ENCODE measurements around the gene ZNF518B. TPM values are rescaled to one million over a fixed set of nuclear protein-coding genes. Genes with fewer than 3 reads are reported as not detected.
"Not testable (repeated sequence)": the region's sequence is repeated elsewhere in the genome, so short reads cannot be mapped to it uniquely, and the experiment has no call there.

The ZNF518B gene
- total and polyA plus RNA-seq, 10 of the 15 experiments (the other 5 are each of a cell fraction or from before 2014, with no cell fraction given): 2.7 to 20.5 (median 9.2) TPM

DNA sequence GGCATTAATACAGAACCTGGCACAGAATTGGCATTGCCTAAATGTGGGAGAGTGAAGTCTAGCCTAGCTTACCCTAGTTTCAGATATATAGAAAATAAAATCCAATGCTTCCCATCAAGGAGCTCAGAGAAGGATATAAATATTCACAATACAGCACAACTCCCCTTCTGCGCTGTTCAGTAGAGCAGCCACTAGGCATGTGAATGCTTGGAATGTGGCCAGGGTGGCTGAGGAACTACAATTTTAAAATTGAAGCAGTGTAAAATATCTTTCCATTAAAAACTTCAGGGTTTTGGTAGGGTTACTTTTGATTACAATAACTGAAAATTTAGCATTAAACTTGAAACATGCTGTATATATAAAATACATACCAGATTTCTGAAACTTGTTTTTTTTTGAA is 19.5 kb downstream of the ZNF518B start (continued):
- no peak for TF ChIP-seq FOS (IDR thresholded peaks at IDR 0.05; ENCODE audit: borderline replicate concordance, extremely low read depth, insufficient read length)

DNA sequence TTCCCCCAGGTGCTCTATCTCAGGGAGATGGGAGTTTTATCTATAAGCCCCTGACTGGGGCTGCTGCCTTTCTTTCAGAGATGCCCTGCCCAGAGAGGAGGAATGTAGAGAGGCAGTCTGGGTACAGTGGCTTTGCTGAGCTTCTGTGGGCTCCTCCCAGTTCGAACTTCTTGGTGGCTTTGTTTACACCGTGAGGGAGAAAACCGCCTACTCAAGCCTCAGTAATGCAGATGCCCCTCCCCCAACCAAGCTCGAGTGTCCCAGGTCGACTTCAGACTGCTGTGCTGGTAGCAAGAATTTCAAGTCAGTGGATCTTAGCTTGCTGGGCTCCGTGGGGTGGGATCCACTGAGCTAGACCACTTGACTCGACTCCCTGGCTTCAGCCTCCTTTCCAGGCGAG is 29.5 kb downstream of the ZNF518B start:
- H4K20me1 ChIP-seq (ENCODE audit: control insufficient read depth, insufficient read depth); ATAC-seq; FAIRE-seq; H3K27ac ChIP-seq (ENCODE audit: control insufficient read depth, insufficient read depth); BruUV-seq (replicated peaks); RAD21 ChIA-PET (ENCODE audit: unreplicated experiment); in situ Hi-C loops (cut with MboI); H3K4me3 ChIP-seq; H3K4me2 ChIP-seq (ENCODE audit: control insufficient read depth, insufficient read depth); DNase-seq (ENCODE audit: low read depth, low spot score); H3K9ac ChIP-seq (ENCODE audit: control insufficient read depth, insufficient read depth, low read length); POLR2A ChIA-PET; H3K79me2 ChIP-seq (ENCODE audit: control insufficient read depth, insufficient read depth, low read length); H3K9me3 ChIP-seq (replicated peaks; ENCODE audit: control insufficient read depth, insufficient read depth, low read length); H3K4me1 ChIP-seq (ENCODE audit: control insufficient read depth, insufficient read depth, low read length); H3K27me3 ChIP-seq (replicated peaks in 1 of 2; ENCODE audit: control insufficient read depth in 2 of 2, insufficient read depth in 2 of 2, low read length in 1 of 2); intact Hi-C loops (cut with micrococcal nuclease; ENCODE audit: unreplicated experiment); H2AFZ ChIP-seq (ENCODE audit: control insufficient read depth, low read depth, low read length); H3K36me3 ChIP-seq (ENCODE audit: control insufficient read depth in 2 of 2, insufficient read depth in 2 of 2, low read length in 1 of 2): not testable (repeated sequence)
- WGBS (ENCODE audit: insufficient coverage, insufficient replicate concordance, low lambda C conversion rate, missing lambda C conversion rate): 33% methylated on average over 8 of the region's 8 CpGs
- SMC1A ChIA-PET (ENCODE audit: uncharacterized antibody, unreplicated experiment): interaction anchor here (0.9 kb wide), 1 partner anchor 12 kb away, joined by 3 read pairs; no protein-coding TSS in a partner anchor
- CTCF ChIA-PET: interaction anchor here (0.9 to 1.5 kb wide), 2 partner anchors 17 to 24 kb away, joined by 3 read pairs; no protein-coding TSS in a partner anchor

DNA sequence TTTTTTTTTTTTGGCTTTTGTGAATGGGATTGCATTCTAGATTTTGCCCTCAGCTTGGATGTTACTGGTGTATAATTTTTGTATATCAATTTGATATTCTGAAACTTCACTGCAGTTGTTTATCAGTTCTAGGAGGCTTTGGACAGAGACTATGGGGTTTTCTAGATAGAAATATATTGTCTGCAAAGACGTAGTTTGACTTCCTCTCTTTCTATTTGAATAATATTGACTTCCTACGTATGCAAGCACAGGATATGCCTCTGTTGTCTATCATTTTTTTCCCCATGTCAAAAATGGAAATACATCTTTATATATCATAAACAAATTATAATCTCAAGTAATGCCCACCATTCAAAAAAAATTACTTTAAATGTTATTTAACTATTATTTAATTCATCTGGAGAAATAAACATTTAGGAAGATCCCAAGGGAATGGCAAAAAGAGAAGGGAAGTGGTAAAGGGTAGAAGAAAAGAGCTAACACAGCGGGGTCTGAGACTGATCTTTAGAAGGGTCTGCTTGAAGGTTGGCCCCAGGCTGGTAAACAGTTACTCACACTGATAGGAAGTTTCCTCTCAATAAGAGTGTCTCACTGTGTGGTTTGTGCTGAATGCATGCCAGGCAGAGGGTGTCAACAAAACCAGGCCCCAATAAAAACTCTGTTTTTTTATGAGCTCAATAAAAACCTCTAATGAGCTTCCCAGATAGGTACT is 35.7 kb downstream of the ZNF518B start:
- intact Hi-C loops (cut with micrococcal nuclease; ENCODE audit: unreplicated experiment) (no loop called here), in situ Hi-C loops (cut with MboI) (no loop called here)
- no peak overlapping the region for H3K27ac ChIP-seq (ENCODE audit: control insufficient read depth, insufficient read depth)
- CTCF ChIA-PET: interaction anchor here (0.6 to 1.2 kb wide), 2 partner anchors 17 to 289 kb away, joined by 3 to 4 read pairs; no protein-coding TSS in a partner anchor
- no peak overlapping the region for H3K9ac ChIP-seq (ENCODE audit: control insufficient read depth, insufficient read depth, low read length)
- H3K4me1 ChIP-seq (ENCODE audit: control insufficient read depth, insufficient read depth, low read length): no peaks in the 10 kb centered on the region
- SMC1A ChIA-PET (ENCODE audit: uncharacterized antibody, unreplicated experiment): interaction anchor here (1.0 to 1.5 kb wide), 2 partner anchors 7 to 16 kb away, joined by 3 to 5 read pairs; no protein-coding TSS in a partner anchor
- no TSS peak for BruUV-seq (replicated peaks)
- H3K79me2 ChIP-seq (ENCODE audit: control insufficient read depth, insufficient read depth, low read length): no peaks in the 10 kb centered on the region
- POLR2A ChIA-PET: no interaction called here
- H2AFZ ChIP-seq (ENCODE audit: control insufficient read depth, low read depth, low read length): no peak overlapping the region
- no peaks in the 10 kb centered on the region for H3K36me3 ChIP-seq (ENCODE audit: control insufficient read depth in 2 of 2, insufficient read depth in 2 of 2, low read length in 1 of 2)
- WGBS (ENCODE audit: insufficient coverage, insufficient replicate concordance, low lambda C conversion rate, missing lambda C conversion rate): 1% methylated on average over 3 of the region's 3 CpGs
- H3K9me3 ChIP-seq (replicated peaks; ENCODE audit: control insufficient read depth, insufficient read depth, low read length): no peaks in the 10 kb centered on the region
- ATAC-seq (no peak), DNase-seq (ENCODE audit: low read depth, low spot score) (no peak), FAIRE-seq (no peak)
- no peaks in the 10 kb centered on the region for H4K20me1 ChIP-seq (ENCODE audit: control insufficient read depth, insufficient read depth)
- no peak overlapping the region for H3K4me3 ChIP-seq
- RAD21 ChIA-PET (ENCODE audit: unreplicated experiment): interaction anchor here (1.2 kb wide), 1 partner anchor 111 kb away, joined by 4 read pairs; no protein-coding TSS in a partner anchor
- no peaks in the 10 kb centered on the region for H3K27me3 ChIP-seq (replicated peaks in 1 of 2; ENCODE audit: control insufficient read depth in 2 of 2, insufficient read depth in 2 of 2, low read length in 1 of 2)
- no peak overlapping the region for H3K4me2 ChIP-seq (ENCODE audit: control insufficient read depth, insufficient read depth)
- TF ChIP-seq NFXL1 (IDR thresholded peaks at IDR 0.05; ENCODE audit: borderline replicate concordance): no peak
- no peak for TF ChIP-seq RCOR1 (conservative IDR thresholded peaks at IDR 0.05; ENCODE audit: low read depth, low read length)
- TF ChIP-seq, protein P1, sequence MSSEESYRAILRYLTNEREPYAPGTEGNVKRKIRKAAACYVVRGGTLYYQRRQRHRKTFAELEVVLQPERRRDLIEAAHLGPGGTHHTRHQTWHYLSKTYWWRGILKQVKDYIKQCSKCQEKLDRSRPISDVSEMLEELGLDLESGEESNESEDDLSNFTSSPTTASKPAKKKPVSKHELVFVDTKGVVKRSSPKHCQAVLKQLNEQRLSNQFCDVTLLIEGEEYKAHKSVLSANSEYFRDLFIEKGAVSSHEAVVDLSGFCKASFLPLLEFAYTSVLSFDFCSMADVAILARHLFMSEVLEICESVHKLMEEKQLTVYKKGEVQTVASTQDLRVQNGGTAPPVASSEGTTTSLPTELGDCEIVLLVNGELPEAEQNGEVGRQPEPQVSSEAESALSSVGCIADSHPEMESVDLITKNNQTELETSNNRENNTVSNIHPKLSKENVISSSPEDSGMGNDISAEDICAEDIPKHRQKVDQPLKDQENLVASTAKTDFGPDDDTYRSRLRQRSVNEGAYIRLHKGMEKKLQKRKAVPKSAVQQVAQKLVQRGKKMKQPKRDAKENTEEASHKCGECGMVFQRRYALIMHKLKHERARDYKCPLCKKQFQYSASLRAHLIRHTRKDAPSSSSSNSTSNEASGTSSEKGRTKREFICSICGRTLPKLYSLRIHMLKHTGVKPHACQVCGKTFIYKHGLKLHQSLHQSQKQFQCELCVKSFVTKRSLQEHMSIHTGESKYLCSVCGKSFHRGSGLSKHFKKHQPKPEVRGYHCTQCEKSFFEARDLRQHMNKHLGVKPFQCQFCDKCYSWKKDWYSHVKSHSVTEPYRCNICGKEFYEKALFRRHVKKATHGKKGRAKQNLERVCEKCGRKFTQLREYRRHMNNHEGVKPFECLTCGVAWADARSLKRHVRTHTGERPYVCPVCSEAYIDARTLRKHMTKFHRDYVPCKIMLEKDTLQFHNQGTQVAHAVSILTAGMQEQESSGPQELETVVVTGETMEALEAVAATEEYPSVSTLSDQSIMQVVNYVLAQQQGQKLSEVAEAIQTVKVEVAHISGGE (CRISPR knock-in tag; IDR thresholded peaks at IDR 0.05): no peak
- TF ChIP-seq ZNF384 (IDR thresholded peaks at IDR 0.05; ENCODE audit: borderline replicate concordance, low read depth, low read length): no peak
- TF ChIP-seq TCF7 (IDR thresholded peaks at IDR 0.05; ENCODE audit: borderline replicate concordance): no peak
- no peak for TF ChIP-seq POLR2A (IDR thresholded peaks at IDR 0.05; ENCODE audit: low read depth, low read length)
- TF ChIP-seq RFX5 (IDR thresholded peaks at IDR 0.05; ENCODE audit: low read depth, low read length): no peak
- no peak for TF ChIP-seq MEF2A (IDR thresholded peaks at IDR 0.05; ENCODE audit: insufficient read depth, low read depth, low read length)
- TF ChIP-seq NBN (IDR thresholded peaks at IDR 0.05): no peak
- TF ChIP-seq ETV6 (conservative IDR thresholded peaks at IDR 0.05 in 1 of 2, IDR thresholded peaks at IDR 0.05 in 1 of 2; ENCODE audit: borderline replicate concordance in 1 of 2, low read depth in 1 of 2): no peak

All from GM12878 (cell line).